GM06990 (cell line): ENCODE measurements around the gene MED31.

Experiments
- DNase-seq: peaks from one replicate; pipeline ENCODE4 v3.0.0-alpha.2; 2011; ENCODE audit not compliant: insufficient read length; ENCODE audit errors: extremely low read depth
- H3K27me3 ChIP-seq: replicated peaks from 2 replicates; pipeline ENCODE4 v1.6.0; 2011; ENCODE audit warnings: low read length; ENCODE audit not compliant: control insufficient read depth, insufficient read depth
- H3K36me3 ChIP-seq: 2 replicates; pipeline ENCODE4 v1.5.1; 2011; ENCODE audit warnings: low read length; ENCODE audit not compliant: control insufficient read depth, insufficient read depth
- H3K4me3 ChIP-seq: replicated peaks from 2 replicates; pipeline ENCODE4 v1.5.1; 2011; ENCODE audit warnings: low read depth, mild to moderate bottlenecking, control low read depth, low read length
- TF ChIP-seq, protein P1 (sequence below): IDR thresholded peaks from 2 replicates; pipeline ENCODE4 v1.5.1; 2011; ENCODE audit warnings: low read length, control low read depth, mild to moderate bottlenecking, inconsistent platforms; ENCODE audit not compliant: insufficient read depth, poor library complexity, severe bottlenecking

MED31 gene

DNA sequence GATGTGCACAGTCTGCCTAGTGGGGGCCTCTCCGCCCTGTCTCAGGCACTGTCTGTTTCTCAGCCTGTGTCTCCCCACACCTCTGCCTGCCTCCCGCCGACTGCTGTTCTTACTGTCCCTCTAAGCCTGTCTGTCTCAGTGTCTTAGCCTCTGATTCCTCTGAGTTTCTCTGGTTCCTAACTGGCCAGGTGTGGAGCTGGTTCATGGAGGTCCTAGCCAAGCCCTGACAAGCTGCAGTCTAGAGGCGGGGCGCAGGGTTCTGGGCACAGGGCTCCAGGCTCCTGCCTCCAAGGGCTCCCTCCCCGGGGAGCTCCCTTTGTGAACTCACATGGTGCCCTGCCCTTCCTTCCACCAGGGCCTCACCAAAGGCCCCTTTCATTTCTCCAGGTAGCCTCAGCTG lies 19.6 kb upstream of the MED31 start:
- H3K4me3 ChIP-seq: no peak overlapping the region
- H3K27me3 ChIP-seq: no peaks in the 10 kb centered on the region
- H3K36me3 ChIP-seq: no peaks in the 10 kb centered on the region
- DNase-seq: no peak
- TF ChIP-seq, protein P1, sequence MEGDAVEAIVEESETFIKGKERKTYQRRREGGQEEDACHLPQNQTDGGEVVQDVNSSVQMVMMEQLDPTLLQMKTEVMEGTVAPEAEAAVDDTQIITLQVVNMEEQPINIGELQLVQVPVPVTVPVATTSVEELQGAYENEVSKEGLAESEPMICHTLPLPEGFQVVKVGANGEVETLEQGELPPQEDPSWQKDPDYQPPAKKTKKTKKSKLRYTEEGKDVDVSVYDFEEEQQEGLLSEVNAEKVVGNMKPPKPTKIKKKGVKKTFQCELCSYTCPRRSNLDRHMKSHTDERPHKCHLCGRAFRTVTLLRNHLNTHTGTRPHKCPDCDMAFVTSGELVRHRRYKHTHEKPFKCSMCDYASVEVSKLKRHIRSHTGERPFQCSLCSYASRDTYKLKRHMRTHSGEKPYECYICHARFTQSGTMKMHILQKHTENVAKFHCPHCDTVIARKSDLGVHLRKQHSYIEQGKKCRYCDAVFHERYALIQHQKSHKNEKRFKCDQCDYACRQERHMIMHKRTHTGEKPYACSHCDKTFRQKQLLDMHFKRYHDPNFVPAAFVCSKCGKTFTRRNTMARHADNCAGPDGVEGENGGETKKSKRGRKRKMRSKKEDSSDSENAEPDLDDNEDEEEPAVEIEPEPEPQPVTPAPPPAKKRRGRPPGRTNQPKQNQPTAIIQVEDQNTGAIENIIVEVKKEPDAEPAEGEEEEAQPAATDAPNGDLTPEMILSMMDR: no peak

- DNase-seq: no peak
- Histone ChIP-seq H3K27me3 (no peaks in the 10 kb centered on the region), H3K36me3 (no peaks in the 10 kb centered on the region), H3K4me3 (no peak overlapping the region)
- TF ChIP-seq, protein P1: no peak
These were observed 19.2 kb upstream of the MED31 start for GRCh38 chr17:6670571-6670970.

DNA sequence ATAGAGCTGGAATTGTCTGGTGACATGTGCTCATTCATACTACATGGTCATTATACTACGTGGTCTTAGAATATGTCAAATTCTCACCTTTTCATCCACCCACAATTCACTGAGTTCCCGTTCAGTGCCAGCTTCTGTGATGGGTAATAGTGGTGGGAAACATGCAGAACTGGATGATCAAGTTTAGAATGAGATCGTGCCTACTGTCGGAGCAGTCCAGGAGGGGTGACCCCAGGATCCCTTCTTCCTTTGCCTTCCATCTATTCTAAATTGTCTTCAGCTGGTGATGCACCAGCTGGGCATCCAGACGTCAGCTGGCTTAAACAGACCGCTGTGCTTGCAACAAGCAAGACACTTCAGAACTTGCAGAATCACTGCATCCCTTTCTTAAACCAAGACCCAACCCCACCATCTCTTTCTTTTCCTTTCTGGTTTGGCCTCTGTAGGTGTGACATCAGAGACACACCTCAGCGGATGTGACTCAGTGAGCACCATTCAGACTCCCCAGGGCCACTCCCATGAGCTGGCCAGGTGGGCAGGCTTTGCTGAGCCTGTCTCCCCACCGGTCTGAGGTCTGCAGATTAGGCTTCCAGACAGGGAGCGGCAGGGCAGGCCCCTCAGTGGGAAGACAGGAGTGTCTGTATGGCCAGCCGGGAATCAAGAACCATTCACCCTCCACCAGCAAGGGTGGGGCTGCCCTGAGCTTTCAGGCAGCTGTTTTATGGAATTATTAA lies 18.2 kb upstream of the MED31 start:
- no peaks in the 10 kb centered on the region for H3K36me3 ChIP-seq
- no peak overlapping the region for H3K4me3 ChIP-seq
- no peaks in the 10 kb centered on the region for H3K27me3 ChIP-seq
- TF ChIP-seq, protein P1: no peak
- no peak for DNase-seq

GRCh38 chr17:6668727-6669425 lies 17.5 kb upstream of the MED31 start:
- Histone ChIP-seq H3K36me3 (no peaks in the 10 kb centered on the region), H3K27me3 (no peaks in the 10 kb centered on the region), H3K4me3 (no peak overlapping the region)
- no peak for DNase-seq
- TF ChIP-seq, protein P1: no peak

DNA sequence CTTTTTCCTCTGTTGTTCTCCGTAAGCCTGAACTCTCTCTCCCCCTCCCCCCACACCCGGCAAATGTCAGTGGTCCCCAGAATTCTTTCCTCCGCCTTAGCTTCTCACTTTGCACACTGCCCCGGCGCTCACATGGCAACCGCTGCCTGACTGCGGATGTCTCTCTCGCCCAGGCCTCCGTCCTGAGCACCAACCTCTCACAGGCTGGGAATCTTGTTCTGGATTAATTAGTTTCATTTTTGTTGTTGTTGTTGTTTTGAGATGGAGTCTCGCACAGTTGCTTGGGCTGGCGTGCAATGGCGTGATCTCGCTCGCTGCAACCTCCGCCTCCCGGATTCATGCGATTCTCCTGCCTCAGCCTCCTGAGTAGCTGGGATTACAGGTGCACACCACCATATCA lies 16.8 kb upstream of the MED31 start:
- no peaks in the 10 kb centered on the region for H3K36me3 ChIP-seq
- no peak overlapping the region for H3K4me3 ChIP-seq
- TF ChIP-seq, protein P1: no peak
- no peak for DNase-seq
- H3K27me3 ChIP-seq: no peaks in the 10 kb centered on the region
